ENCODE results near the gene BPNT1.

The BPNT1 gene

GRCh38 chr1:220076861-220077762, 12.5 kb downstream of the BPNT1 start:
- Histone ChIP-seq H3K27me3 (replicated peaks; ENCODE audit: control insufficient read depth, insufficient read depth, low read length) (no peaks in the 10 kb centered on the region), H3K4me1 (ENCODE audit: control insufficient read depth, insufficient read depth, low read length) (no peaks in the 10 kb centered on the region), H3K9ac (ENCODE audit: low read length) (no peak overlapping the region), H3K36me3 (ENCODE audit: control insufficient read depth, insufficient read depth, low read length, severe bottlenecking) (peaks cover 26% of the 10 kb centered on the region), H3K9me3 (ENCODE audit: control insufficient read depth, low read length) (no peaks in the 10 kb centered on the region), H3K4me3 (ENCODE audit: low read length) (no peak overlapping the region)
- DNase-seq (ENCODE audit: low read depth): no peak

- no peak for DNase-seq (ENCODE audit: low read depth)
- no peaks in the 10 kb centered on the region for H3K27me3 ChIP-seq (replicated peaks; ENCODE audit: control insufficient read depth, insufficient read depth, low read length)
- H3K36me3 ChIP-seq (ENCODE audit: control insufficient read depth, insufficient read depth, low read length, severe bottlenecking): peaks cover 74% of the 10 kb centered on the region
- no peak overlapping the region for H3K9ac ChIP-seq (ENCODE audit: low read length)
- H3K4me3 ChIP-seq (ENCODE audit: low read length): no peak overlapping the region
- H3K9me3 ChIP-seq (ENCODE audit: control insufficient read depth, low read length): no peaks in the 10 kb centered on the region
- H3K4me1 ChIP-seq (ENCODE audit: control insufficient read depth, insufficient read depth, low read length): no peaks in the 10 kb centered on the region
These were observed 22.1 kb downstream of the BPNT1 start for GRCh38 chr1:220067269-220068204.

- H3K9me3 ChIP-seq (ENCODE audit: control insufficient read depth, low read length): no peaks in the 10 kb centered on the region
- H3K4me1 ChIP-seq (ENCODE audit: control insufficient read depth, insufficient read depth, low read length): peaks cover 6% of the 10 kb centered on the region
- peaks cover 77% of the 10 kb centered on the region for H3K36me3 ChIP-seq (ENCODE audit: control insufficient read depth, insufficient read depth, low read length, severe bottlenecking)
- H3K9ac ChIP-seq (ENCODE audit: low read length): no peak overlapping the region
- no peaks in the 10 kb centered on the region for H3K27me3 ChIP-seq (replicated peaks; ENCODE audit: control insufficient read depth, insufficient read depth, low read length)
- DNase-seq (ENCODE audit: low read depth): no peak
- H3K4me3 ChIP-seq (ENCODE audit: low read length): no peak overlapping the region
These were observed 27.0 kb downstream of the BPNT1 start for GRCh38 chr1:220062629-220063028.

- no peaks in the 10 kb centered on the region for H3K27me3 ChIP-seq (replicated peaks; ENCODE audit: control insufficient read depth, insufficient read depth, low read length)
- no peak for DNase-seq (ENCODE audit: low read depth)
- no peaks in the 10 kb centered on the region for H3K9me3 ChIP-seq (ENCODE audit: control insufficient read depth, low read length)
- H3K36me3 ChIP-seq (ENCODE audit: control insufficient read depth, insufficient read depth, low read length, severe bottlenecking): peaks cover 66% of the 10 kb centered on the region
- H3K4me1 ChIP-seq (ENCODE audit: control insufficient read depth, insufficient read depth, low read length): peaks cover 6% of the 10 kb centered on the region
- H3K9ac ChIP-seq (ENCODE audit: low read length): no peak overlapping the region
- no peak overlapping the region for H3K4me3 ChIP-seq (ENCODE audit: low read length)
These were observed 28.7 kb downstream of the BPNT1 start for GRCh38 chr1:220060876-220061275.

- no peak overlapping the region for H3K9ac ChIP-seq (ENCODE audit: low read length)
- peaks cover 30% of the 10 kb centered on the region for H3K36me3 ChIP-seq (ENCODE audit: control insufficient read depth, insufficient read depth, low read length, severe bottlenecking)
- H3K4me3 ChIP-seq (ENCODE audit: low read length): no peak overlapping the region
- peaks cover 6% of the 10 kb centered on the region for H3K4me1 ChIP-seq (ENCODE audit: control insufficient read depth, insufficient read depth, low read length)
- H3K9me3 ChIP-seq (ENCODE audit: control insufficient read depth, low read length): no peaks in the 10 kb centered on the region
- DNase-seq (ENCODE audit: low read depth): no peak
- H3K27me3 ChIP-seq (replicated peaks; ENCODE audit: control insufficient read depth, insufficient read depth, low read length): no peaks in the 10 kb centered on the region
These were observed 33.2 kb downstream of the BPNT1 start for GRCh38 chr1:220056374-220056773.

- Histone ChIP-seq H3K9ac (ENCODE audit: low read length) (peak within 1 kb of the TSS; percentile 91), H3K4me1 (ENCODE audit: control insufficient read depth, insufficient read depth, low read length) (peaks cover 15% of the 10 kb centered on the region), H3K4me3 (ENCODE audit: low read length) (peak within 1 kb of the TSS; percentile 94), H3K27me3 (replicated peaks; ENCODE audit: control insufficient read depth, insufficient read depth, low read length) (no peaks in the 10 kb centered on the region), H3K36me3 (ENCODE audit: control insufficient read depth, insufficient read depth, low read length, severe bottlenecking) (peaks cover 1% of the 10 kb centered on the region), H3K9me3 (ENCODE audit: control insufficient read depth, low read length) (no peaks in the 10 kb centered on the region)
- peak; percentile 98 for DNase-seq (ENCODE audit: low read depth)
These were observed 43.3 kb downstream of the BPNT1 start, which contains the start of gene EPRS1 for GRCh38 chr1:220046052-220046930. EPRS1 (minus strand) TSS chr1:220046505; CDS start chr1:220046388, 117 bp downstream.

GRCh38 chr1:220045356-220046051, 44.1 kb downstream of the BPNT1 start:
- H3K27me3 ChIP-seq (replicated peaks; ENCODE audit: control insufficient read depth, insufficient read depth, low read length): no peaks in the 10 kb centered on the region
- peaks cover 15% of the 10 kb centered on the region for H3K4me1 ChIP-seq (ENCODE audit: control insufficient read depth, insufficient read depth, low read length)
- H3K4me3 ChIP-seq (ENCODE audit: low read length): peak overlapping the region; percentile 94
- no peaks in the 10 kb centered on the region for H3K9me3 ChIP-seq (ENCODE audit: control insufficient read depth, low read length)
- peak overlapping the region; percentile 91 for H3K9ac ChIP-seq (ENCODE audit: low read length)
- no peak for DNase-seq (ENCODE audit: low read depth)
- H3K36me3 ChIP-seq (ENCODE audit: control insufficient read depth, insufficient read depth, low read length, severe bottlenecking): peaks cover 8% of the 10 kb centered on the region

GRCh38 chr1:220044678-220045355, 44.8 kb downstream of the BPNT1 start:
- Histone ChIP-seq H3K4me3 (ENCODE audit: low read length) (peak overlapping the region; percentile 94), H3K36me3 (ENCODE audit: control insufficient read depth, insufficient read depth, low read length, severe bottlenecking) (peaks cover 14% of the 10 kb centered on the region), H3K9ac (ENCODE audit: low read length) (peak overlapping the region; percentile 91), H3K4me1 (ENCODE audit: control insufficient read depth, insufficient read depth, low read length) (peaks cover 15% of the 10 kb centered on the region), H3K27me3 (replicated peaks; ENCODE audit: control insufficient read depth, insufficient read depth, low read length) (no peaks in the 10 kb centered on the region), H3K9me3 (ENCODE audit: control insufficient read depth, low read length) (no peaks in the 10 kb centered on the region)
- peak; percentile 22 for DNase-seq (ENCODE audit: low read depth)

- no peaks in the 10 kb centered on the region for H3K27me3 ChIP-seq (replicated peaks; ENCODE audit: control insufficient read depth, insufficient read depth, low read length)
- no peaks in the 10 kb centered on the region for H3K9me3 ChIP-seq (ENCODE audit: control insufficient read depth, low read length)
- no peak for DNase-seq (ENCODE audit: low read depth)
- peaks cover 26% of the 10 kb centered on the region for H3K36me3 ChIP-seq (ENCODE audit: control insufficient read depth, insufficient read depth, low read length, severe bottlenecking)
- H3K4me3 ChIP-seq (ENCODE audit: low read length): peak overlapping the region; percentile 20
- H3K4me1 ChIP-seq (ENCODE audit: control insufficient read depth, insufficient read depth, low read length): peaks cover 15% of the 10 kb centered on the region
- H3K9ac ChIP-seq (ENCODE audit: low read length): no peak overlapping the region
These were observed 45.9 kb downstream of the BPNT1 start for GRCh38 chr1:220043646-220044045.
